HAP-1 (cell line): ENCODE results near the gene MX1.

ENCODE experiments used
- DNase-seq, 2 experiments: peaks; one replicate each; pipeline ENCODE4 v3.0.0-alpha.2; 2016 to 2020; ENCODE audit warnings: low spot score in 2 of 2
- H3K27me3 ChIP-seq: fragments of 250-450 bp; sonication (Bioruptor Pico); 2 replicates; pipeline ENCODE4 v1.5.1; 2020; ENCODE audit warnings: low read depth, mild to moderate bottlenecking, moderate library complexity
- H3K36me3 ChIP-seq: fragments of 250-450 bp; sonication (Bioruptor Pico); replicated peaks from 2 replicates; pipeline ENCODE4 v1.5.1; 2020; ENCODE audit warnings: mild to moderate bottlenecking
- H3K4me1 ChIP-seq: fragments of 250-450 bp; sonication (Bioruptor Pico); 2 replicates; pipeline ENCODE4 v1.5.1; 2020; ENCODE audit warnings: mild to moderate bottlenecking
- H3K4me3 ChIP-seq: fragments of 250-450 bp; sonication (Bioruptor Pico); 2 replicates; pipeline ENCODE4 v1.5.1; 2020; ENCODE audit warnings: mild to moderate bottlenecking, moderate library complexity
- H3K9me3 ChIP-seq: fragments of 250-450 bp; sonication (Bioruptor Pico); 2 replicates; pipeline ENCODE4 v1.5.1; 2020; ENCODE audit warnings: mild to moderate bottlenecking, moderate library complexity
- in situ Hi-C: fragments of 300-500 bp; cut with MboI; formaldehyde crosslinking; loops from 3 replicates; pipeline ENCODE4 v1.14.3; 2020; ENCODE audit warnings: low sequenced_read_pairs, inconsistent platforms, mixed read lengths

The MX1 gene

DNA sequence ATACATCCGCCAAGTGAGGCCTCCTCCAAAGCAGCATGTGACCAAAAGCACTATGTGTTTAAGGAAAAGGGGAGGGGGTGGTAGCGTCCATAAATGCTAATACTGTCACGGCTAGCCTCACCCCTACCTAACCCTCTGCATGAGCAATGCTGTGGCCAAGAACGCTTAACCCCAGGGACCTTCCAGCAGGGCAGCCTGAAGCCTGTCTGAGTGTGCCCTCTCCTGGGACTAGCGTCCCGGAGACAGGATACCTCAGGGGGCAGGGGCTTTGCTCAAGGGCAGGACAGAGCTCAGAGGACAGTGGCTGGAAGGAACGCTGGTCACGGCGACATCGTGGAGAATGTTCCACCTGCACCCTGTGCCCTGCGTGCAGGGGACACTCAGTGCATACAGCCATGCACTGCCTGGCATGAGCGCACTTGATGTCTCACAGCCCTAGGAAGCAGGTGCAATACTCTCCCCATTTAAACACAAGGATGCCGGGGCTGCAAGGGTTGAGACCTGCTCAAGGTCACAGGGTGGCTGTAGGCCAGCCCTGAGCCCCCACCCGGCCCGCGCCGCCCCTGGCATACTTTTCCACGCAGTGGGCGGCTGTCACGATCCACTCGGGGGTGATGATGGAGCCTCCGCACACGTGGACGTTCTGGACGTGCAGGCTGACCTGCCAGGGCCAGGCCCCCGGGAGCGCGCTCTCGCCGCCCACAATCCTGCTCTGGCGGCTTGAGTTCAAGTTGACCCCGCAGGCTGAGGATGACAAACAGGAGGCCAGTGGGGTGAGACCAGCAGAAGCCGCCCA is 46.9 kb downstream of the MX1 start:
- Histone ChIP-seq H3K4me3 (no peak overlapping the region), H3K36me3 (no peaks in the 10 kb centered on the region), H3K4me1 (no peaks in the 10 kb centered on the region), H3K27me3 (no peaks in the 10 kb centered on the region), H3K9me3 (no peaks in the 10 kb centered on the region)
- DNase-seq, result no peak
- in situ Hi-C loops, result no loop called here

DNA sequence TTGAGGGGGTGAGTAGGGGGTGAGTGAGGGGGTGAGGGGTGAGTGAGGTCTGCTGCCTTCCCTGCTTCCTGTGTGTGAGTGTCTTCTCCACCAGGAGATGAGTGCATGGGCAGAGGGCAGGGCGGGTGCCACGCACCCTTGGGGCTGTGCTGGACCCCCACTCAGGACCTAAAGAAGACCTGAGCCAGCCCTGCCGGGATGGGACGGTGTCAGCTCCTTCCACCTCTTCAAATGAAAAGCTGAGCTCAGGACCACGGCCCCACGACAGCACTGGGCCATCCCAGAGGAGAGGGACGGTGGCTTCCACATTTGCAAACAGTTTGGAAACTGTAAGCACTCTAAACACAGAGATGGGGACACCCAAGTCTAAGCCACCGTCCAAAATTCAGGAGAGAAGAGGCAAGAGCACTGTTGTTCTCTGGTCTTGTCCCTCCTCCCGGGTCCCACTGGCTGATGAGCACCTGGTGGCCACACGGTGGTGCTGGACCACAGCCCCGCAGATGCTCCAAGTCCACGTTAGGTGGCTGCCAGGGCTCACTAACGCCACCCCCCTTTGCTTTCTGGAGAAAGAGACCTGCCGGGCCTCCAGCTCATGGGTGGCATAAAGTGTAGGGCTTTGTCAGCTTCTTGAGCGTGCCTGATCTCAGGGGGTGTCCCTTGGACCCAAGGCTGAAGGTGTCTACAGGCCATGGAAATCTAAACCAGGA is 49.8 kb downstream of the MX1 start:
- H3K9me3 ChIP-seq, result no peaks in the 10 kb centered on the region
- H3K36me3 ChIP-seq, result no peaks in the 10 kb centered on the region
- no peak for DNase-seq
- in situ Hi-C loops, result no loop called here
- H3K4me1 ChIP-seq, result no peaks in the 10 kb centered on the region
- no peaks in the 10 kb centered on the region for H3K27me3 ChIP-seq
- no peak overlapping the region for H3K4me3 ChIP-seq

DNA sequence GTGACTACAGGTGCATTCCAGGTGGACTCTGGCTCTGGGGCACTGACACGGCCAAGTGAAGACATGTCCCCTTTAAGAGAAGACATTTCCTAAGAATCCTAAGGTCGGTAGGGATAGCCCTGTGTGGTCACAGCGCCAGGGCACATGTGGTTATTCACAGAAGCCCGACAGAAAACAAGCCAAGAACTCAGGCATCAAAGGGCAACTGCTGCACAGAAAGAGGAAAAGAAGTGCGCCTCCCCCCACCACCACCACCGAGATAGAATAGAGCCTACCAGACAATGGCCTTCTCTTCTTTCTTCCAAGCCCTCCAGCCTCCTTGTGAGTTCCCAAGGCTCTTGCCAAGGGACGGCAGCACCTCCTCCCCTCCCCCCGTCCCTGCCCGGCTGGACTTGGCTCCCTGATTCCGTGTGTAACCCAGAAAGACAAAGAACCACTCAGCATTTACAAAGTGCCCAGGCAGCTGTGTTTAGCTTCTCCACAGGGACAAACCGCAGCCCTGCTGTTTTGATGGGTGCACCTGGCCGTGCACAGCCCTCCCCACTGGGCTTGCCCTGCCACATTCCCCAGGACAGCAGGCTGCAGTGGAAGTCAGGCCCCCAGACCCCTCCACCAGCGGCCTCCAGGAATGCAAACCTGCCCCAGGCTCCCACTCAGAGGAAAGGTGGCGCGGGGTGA is 51.7 kb downstream of the MX1 start:
- DNase-seq, result no peak
- Histone ChIP-seq H3K36me3 (no peaks in the 10 kb centered on the region), H3K27me3 (no peaks in the 10 kb centered on the region), H3K4me1 (no peaks in the 10 kb centered on the region), H3K4me3 (no peak overlapping the region), H3K9me3 (no peaks in the 10 kb centered on the region)
- in situ Hi-C loops, result no loop called here

DNA sequence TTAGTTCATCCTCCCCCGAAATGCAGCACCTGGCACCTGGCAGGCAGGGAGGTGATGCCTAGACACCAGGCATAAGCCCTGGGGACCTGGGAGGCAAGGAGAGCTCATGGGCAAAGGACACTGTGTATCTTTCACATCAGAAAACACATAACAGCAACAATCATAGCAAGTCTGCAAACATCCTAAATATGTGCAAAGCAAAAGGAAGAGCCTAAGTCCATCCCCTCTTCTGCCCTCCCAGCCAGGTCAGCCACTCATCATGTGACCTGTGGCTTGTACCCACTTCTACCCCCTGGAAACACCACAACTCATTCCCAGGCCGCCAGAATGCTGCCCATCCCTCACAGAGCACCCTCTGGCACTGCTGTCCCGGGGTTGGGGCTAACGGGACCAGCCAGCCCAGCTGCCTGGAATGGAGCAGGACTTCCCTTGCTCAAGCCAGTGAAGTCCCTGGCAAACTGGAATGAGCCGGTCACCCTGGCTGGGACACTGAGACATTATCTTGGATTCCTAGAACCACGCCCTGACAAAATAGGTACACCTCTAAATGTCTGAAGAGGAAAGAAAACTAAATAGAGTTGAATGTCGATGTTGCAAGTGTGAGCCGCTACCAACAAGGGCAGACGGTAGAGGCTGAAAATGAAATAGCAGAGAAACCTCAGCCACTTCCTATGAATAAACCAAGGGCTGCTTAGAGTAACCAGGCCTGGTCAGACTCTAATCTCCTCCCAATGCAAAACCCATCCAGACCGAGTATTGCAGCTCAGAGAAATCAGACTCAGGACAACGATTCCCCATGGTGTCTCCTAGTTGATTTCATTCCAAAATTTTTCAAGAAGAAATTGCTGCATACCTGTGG is 52.5 kb downstream of the MX1 start:
- no peak for DNase-seq
- no peaks in the 10 kb centered on the region for H3K4me1 ChIP-seq
- no peak overlapping the region for H3K4me3 ChIP-seq
- in situ Hi-C loops, result no loop called here
- no peaks in the 10 kb centered on the region for H3K27me3 ChIP-seq
- H3K9me3 ChIP-seq, result no peaks in the 10 kb centered on the region
- no peaks in the 10 kb centered on the region for H3K36me3 ChIP-seq

DNA sequence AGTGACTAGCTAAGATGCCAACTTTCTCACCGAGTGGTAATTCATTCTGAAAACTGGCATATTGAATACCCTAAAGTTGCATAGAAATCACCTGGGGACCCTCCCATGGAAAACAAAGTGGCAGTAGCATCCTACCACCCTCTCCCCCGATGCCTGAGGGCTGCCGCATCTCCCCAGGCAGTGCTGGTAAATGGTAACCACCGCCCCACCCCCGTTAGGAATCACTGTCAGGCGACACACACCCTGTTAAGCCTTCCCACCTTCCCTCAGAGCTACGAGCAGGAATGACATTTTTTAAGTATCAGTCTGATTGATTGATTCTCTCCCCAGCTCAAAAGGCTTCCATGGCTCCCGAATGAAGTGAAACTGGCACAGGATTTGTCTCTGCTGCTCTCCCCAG is 53.6 kb downstream of the MX1 start:
- H3K4me1 ChIP-seq, result no peaks in the 10 kb centered on the region
- in situ Hi-C loops, result no loop called here
- no peaks in the 10 kb centered on the region for H3K9me3 ChIP-seq
- no peak overlapping the region for H3K4me3 ChIP-seq
- H3K27me3 ChIP-seq, result no peaks in the 10 kb centered on the region
- DNase-seq, result no peak
- no peaks in the 10 kb centered on the region for H3K36me3 ChIP-seq

DNA sequence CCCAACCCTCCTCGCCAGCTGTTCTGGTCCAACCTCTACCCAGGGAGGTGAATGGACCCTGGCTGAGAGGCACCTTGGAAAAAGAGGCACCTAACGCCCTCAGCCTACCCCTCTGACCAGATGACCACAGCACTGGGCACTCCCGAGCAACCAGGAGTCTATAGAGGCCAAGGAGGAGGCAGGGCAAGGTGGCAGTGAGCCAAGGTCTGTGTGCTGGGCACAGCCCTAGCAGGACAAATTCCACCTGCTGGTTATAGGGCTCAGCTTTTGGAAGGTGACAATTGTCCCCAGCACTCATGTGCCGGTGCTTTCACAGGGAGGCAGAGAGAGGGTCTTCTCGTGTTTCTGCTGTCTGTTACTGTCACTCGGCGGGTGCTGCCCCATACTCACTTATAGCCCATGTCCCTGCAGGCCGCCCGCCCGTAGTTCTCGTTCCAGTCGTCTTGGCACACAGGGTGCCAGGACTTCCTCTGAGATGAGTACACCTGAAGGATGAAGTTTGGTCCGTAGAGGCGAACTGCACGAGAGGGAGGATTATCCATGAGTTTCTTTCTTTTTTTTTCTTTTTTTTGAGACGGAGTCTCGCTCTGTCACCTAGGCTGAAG is 54.1 kb downstream of the MX1 start:
- H3K27me3 ChIP-seq, result no peaks in the 10 kb centered on the region
- DNase-seq, result no peak
- no peaks in the 10 kb centered on the region for H3K9me3 ChIP-seq
- H3K4me1 ChIP-seq, result no peaks in the 10 kb centered on the region
- in situ Hi-C loops, result no loop called here
- no peaks in the 10 kb centered on the region for H3K36me3 ChIP-seq
- no peak overlapping the region for H3K4me3 ChIP-seq

DNA sequence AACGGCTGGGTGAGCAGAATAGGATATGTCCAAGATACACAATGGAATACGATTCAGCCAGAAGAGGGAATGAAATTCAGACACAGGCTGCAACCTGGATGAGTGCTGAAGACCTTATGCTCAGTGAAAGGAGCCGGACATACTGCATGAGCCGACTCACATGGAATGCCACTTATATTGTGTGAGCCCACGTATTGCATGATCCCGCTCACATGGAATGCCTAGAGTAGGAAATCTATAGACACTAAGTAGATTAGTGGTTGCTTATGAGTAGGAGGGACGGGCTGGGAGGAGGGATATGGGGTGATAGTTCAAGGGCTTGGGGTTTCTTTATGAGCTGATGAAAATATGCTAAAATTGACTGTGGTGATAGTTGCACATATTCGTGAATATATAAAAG is 55.2 kb downstream of the MX1 start:
- H3K4me1 ChIP-seq, result no peaks in the 10 kb centered on the region
- H3K27me3 ChIP-seq, result no peaks in the 10 kb centered on the region
- no peak overlapping the region for H3K4me3 ChIP-seq
- no peaks in the 10 kb centered on the region for H3K36me3 ChIP-seq
- no peak for DNase-seq
- no peaks in the 10 kb centered on the region for H3K9me3 ChIP-seq
- in situ Hi-C loops, result no loop called here

DNA sequence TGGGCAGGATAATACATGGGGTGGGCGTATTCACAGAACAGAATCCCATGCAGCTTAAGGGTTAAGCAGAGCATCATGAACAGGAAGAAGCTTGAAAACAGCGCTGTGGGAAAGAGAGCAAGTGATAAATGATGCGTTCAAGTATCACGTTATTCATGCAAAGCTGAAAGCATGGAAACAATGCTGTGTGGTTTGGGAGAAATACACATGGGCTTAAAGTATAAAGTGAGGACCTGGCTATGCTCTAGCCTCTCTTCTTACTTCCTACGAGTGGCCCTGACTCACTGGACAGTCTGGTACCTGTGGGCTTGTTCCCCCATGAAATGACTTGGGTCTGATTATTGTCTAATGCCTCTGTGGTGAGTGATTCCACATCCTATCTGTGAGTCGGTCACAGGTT is 56.3 kb downstream of the MX1 start:
- Histone ChIP-seq H3K4me1 (no peaks in the 10 kb centered on the region), H3K36me3 (no peaks in the 10 kb centered on the region), H3K4me3 (no peak overlapping the region), H3K27me3 (no peaks in the 10 kb centered on the region), H3K9me3 (no peaks in the 10 kb centered on the region)
- DNase-seq, result no peak
- in situ Hi-C loops, result no loop called here

DNA sequence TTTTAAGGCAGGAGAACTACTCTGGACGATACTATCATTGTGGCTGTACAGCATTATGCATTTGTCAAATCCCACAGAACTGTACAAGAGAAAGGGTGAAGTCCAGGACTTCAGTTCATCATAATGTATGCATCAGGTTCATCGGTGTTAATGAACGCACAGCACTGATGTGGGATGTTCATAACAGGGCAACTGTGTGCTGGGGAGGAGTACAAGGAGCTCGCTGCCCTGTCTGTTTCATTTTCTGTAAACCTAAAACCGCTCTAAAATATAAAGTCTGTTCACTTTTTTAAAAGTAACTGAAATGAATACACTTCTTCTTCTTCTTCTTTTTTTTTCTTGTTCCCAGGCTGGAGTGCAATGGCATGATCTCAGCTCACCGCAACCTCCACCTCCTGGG is 56.9 kb downstream of the MX1 start:
- Histone ChIP-seq H3K36me3 (no peaks in the 10 kb centered on the region), H3K9me3 (no peaks in the 10 kb centered on the region), H3K4me3 (no peak overlapping the region), H3K4me1 (no peaks in the 10 kb centered on the region), H3K27me3 (no peaks in the 10 kb centered on the region)
- in situ Hi-C loops, result no loop called here
- no peak for DNase-seq

DNA sequence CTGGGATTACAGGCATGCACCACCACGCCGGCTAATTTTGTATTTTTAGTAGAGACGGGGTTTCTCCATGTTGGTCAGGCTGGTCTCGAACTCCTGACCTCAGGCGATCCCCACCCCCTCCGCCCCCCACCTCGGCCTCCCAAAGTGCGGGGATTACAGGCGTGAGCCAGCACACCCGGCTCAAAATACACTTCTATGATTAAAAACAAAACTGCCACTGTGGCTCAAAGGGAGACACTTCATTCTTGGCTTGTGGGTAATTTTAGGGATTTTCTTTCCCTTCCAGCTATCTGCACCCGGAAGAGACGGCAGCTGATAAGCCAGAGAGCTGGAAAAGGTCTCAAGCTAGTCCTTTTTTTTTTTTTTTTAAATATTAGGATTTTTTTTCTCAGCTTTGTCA is 57.4 kb downstream of the MX1 start:
- in situ Hi-C loops, result no loop called here
- Histone ChIP-seq H3K27me3 (no peaks in the 10 kb centered on the region), H3K4me3 (no peak overlapping the region), H3K9me3 (no peaks in the 10 kb centered on the region), H3K4me1 (no peaks in the 10 kb centered on the region), H3K36me3 (no peaks in the 10 kb centered on the region)
- no peak for DNase-seq

DNA sequence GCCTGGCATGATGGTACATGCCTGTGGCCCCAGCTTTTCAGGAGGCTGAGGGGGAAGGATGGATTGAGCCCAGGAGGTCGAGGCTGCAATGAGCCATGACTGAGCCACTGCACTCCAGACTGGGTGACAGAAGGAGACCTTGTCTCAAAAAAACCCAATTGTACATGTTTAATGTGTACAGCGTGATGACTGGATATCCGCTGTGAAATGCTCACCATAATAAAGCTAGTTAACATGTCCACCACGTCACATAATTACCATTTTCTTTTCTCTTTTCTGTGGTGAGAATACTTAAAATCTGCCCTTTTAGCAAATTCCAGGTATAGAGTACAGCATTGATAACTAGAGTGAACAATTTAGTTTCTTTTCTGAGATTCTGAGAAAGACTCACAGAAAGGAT is 57.9 kb downstream of the MX1 start:
- no peaks in the 10 kb centered on the region for H3K27me3 ChIP-seq
- no peaks in the 10 kb centered on the region for H3K9me3 ChIP-seq
- H3K36me3 ChIP-seq, result no peaks in the 10 kb centered on the region
- no peaks in the 10 kb centered on the region for H3K4me1 ChIP-seq
- no peak for DNase-seq
- H3K4me3 ChIP-seq, result no peak overlapping the region
- in situ Hi-C loops, result no loop called here

DNA sequence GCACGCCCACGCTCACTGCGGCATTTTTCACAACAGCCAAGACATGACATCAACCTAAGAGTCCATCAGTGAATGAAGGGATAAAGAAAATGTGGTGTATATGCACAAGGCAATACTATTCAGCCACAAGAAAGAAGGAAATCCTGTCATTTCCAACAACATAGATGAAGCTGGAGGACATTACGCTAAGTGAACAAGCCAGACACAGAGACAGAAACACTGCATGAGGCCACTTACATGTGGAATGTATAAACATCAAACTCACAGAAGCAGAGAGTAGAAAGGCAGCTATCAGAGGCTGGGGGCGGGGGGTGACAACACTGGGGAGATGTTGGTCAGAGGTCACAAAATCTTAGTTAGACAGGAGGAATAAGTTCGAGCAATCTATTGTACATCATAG is 61.0 kb downstream of the MX1 start:
- in situ Hi-C loops, result no loop called here
- Histone ChIP-seq H3K4me1 (no peaks in the 10 kb centered on the region), H3K27me3 (no peaks in the 10 kb centered on the region), H3K4me3 (no peak overlapping the region), H3K9me3 (no peaks in the 10 kb centered on the region), H3K36me3 (no peaks in the 10 kb centered on the region)
- DNase-seq, result no peak

DNA sequence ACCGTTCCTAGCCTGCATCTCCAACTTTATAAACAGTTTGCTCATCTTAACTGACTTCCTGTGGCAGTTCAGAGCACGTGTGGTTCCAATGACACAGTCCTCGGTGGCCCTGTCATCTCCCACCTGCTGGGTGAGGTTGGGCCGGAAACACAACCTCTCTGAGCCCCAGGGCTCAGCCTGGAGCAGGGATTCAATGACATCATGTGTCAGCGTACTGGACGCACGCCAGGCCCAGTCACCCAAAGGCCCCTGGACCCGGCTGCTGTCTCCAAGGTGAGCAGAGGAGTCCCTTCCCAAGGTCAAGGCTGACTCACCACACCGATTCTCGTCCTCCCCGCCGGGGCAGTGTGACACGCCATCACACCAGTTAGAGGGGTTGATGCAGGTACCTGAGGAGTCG is 62.0 kb downstream of the MX1 start:
- Histone ChIP-seq H3K27me3 (no peaks in the 10 kb centered on the region), H3K4me1 (no peaks in the 10 kb centered on the region), H3K4me3 (no peak overlapping the region), H3K36me3 (no peaks in the 10 kb centered on the region), H3K9me3 (no peaks in the 10 kb centered on the region)
- no peak for DNase-seq
- in situ Hi-C loops, result no loop called here
